Measurements from ENCODE around the gene EEIG1. TPM values are rescaled to one million over a fixed set of nuclear protein-coding genes. Genes with fewer than 3 reads are reported as not detected.

Gene EEIG1
- total RNA-seq, 4 donors from 2014 or later, result 4.8 to 9.0 (median 7.1) TPM

- DNase-seq (ENCODE audit: low spot score) (no peak), ATAC-seq (ENCODE audit: low FRiP score) (no peak)
- TF ChIP-seq CTCF (IDR thresholded peaks at IDR 0.05), result no peak
These were observed 45.0 kb downstream of the EEIG1 start for GRCh38 chr9:127935765-127936221.

- TF ChIP-seq CTCF (IDR thresholded peaks at IDR 0.05), result no peak
- no peak for ATAC-seq (ENCODE audit: low FRiP score)
These were observed 45.8 kb downstream of the EEIG1 start for GRCh38 chr9:127934986-127935385.

GRCh38 chr9:127934248-127934647 is 46.5 kb downstream of the EEIG1 start:
- no peak for TF ChIP-seq CTCF (IDR thresholded peaks at IDR 0.05)
- DNase-seq (ENCODE audit: low spot score) (no peak), ATAC-seq (ENCODE audit: low FRiP score) (no peak)

More at GRCh38 chr9:127934986-127935385, 45.8 kb downstream of the EEIG1 start:
- no peak for DNase-seq (ENCODE audit: low spot score)

GRCh38 chr9:127931092-127931881 is 49.5 kb downstream of the EEIG1 start:
- ATAC-seq (ENCODE audit: low FRiP score), result no peak
- no peak for DNase-seq (ENCODE audit: low spot score)
- no peak for TF ChIP-seq CTCF (IDR thresholded peaks at IDR 0.05)

Other genes with a start within 250 kb of the EEIG1 start
- gene TOR2A, start 245.7 kb downstream of the EEIG1 start, total RNA-seq, result 10 to 100 TPM in 2 of 4 donors, 1 to 10 TPM in 2; 6.2 to 15.8 (median 11.0) TPM
- gene SH2D3C, start 202.3 kb downstream of the EEIG1 start, total RNA-seq, result 10 to 100 TPM in 3 of 4 donors, 1 to 10 TPM in 1; 7.1 to 33.6 (median 17.2) TPM
- 100 to 1,000 TPM in 1 of 4 donors, 10 to 100 TPM in 3; 69.8 to 117 (median 85.8) TPM for gene CDK9, start 195.0 kb downstream of the EEIG1 start, total RNA-seq
- 100 to 1,000 TPM in 2 of 4 donors, 10 to 100 TPM in 2; 87.1 to 167 (median 99.5) TPM for gene FPGS, start 178.1 kb downstream of the EEIG1 start, total RNA-seq
- gene ENG, start 126.3 kb downstream of the EEIG1 start, total RNA-seq, result 100 to 1,000 TPM in 2 of 4 donors, 10 to 100 TPM in 2; 34.3 to 200 (median 120) TPM
- gene AK1, start 103.3 kb downstream of the EEIG1 start, total RNA-seq, result 10 to 100 TPM; 28.5 to 93.4 (median 54.1) TPM
- 100 to 1,000 TPM; 138 to 213 (median 155) TPM for gene ST6GALNAC6, start 81.4 kb downstream of the EEIG1 start, total RNA-seq
- 10 to 100 TPM; 26.6 to 78.5 (median 45.0) TPM for gene ST6GALNAC4, start 63.9 kb downstream of the EEIG1 start, total RNA-seq
- 1 to 10 TPM in 3 of 4 donors, under 1 TPM in 1; 0.82 to 3.0 (median 1.3) TPM for gene PIP5KL1, start 50.2 kb downstream of the EEIG1 start, total RNA-seq
- gene DPM2, start 43.1 kb downstream of the EEIG1 start, total RNA-seq, result 10 to 100 TPM in 3 of 4 donors, 1 to 10 TPM in 1; 8.8 to 18.0 (median 13.5) TPM
- 10 to 100 TPM in 1 of 4 donors, 1 to 10 TPM in 3; 5.3 to 13.1 (median 6.7) TPM for gene NAIF1, start 86.3 kb upstream of the EEIG1 start, total RNA-seq
- gene SLC25A25, start 87.2 kb upstream of the EEIG1 start, total RNA-seq, result 100 to 1,000 TPM in 2 of 4 donors, 10 to 100 TPM in 2; 37.8 to 147 (median 102) TPM
- gene PTGES2, start 146.7 kb upstream of the EEIG1 start, total RNA-seq, result 10 to 100 TPM; 34.6 to 59.4 (median 53.0) TPM
- gene LCN2, start 168.5 kb upstream of the EEIG1 start, total RNA-seq, result 1 to 10 TPM in 2 of 4 donors, not detected in 2; 1.7 TPM
- gene BBLN, start 179.3 kb upstream of the EEIG1 start, total RNA-seq, result 100 to 1,000 TPM; 117 to 174 (median 138) TPM
- gene CIZ1, start 210.6 kb upstream of the EEIG1 start, total RNA-seq, result 10 to 100 TPM; 40.1 to 70.1 (median 52.5) TPM
- 10 to 100 TPM in 3 of 4 donors, 1 to 10 TPM in 1; 4.0 to 60.5 (median 20.0) TPM for gene DNM1, start 222.4 kb upstream of the EEIG1 start, total RNA-seq

Data from omental fat pad (tissue), 4 donors.